Nucleus accumbens (tissue), 56 donors: ENCODE measurements around the gene NUAK1.
"Not testable (repeated sequence)": the region's sequence is repeated elsewhere in the genome, so short reads cannot be mapped to it uniquely, and the experiment has no call there.

Source experiments
- DNase-seq, 56 donors: peaks; one replicate each; lab custom pipeline; 2025; lab: John Stamatoyannopoulos, UW

NUAK1 gene

GRCh38 chr12:106018286-106018685 is 120.5 kb downstream of the NUAK1 start:
- no peak for DNase-seq

- DNase-seq = not testable (repeated sequence)
These were observed 122.0 kb downstream of the NUAK1 start for GRCh38 chr12:106016601-106017278.

GRCh38 chr12:106015646-106016045 is 123.1 kb downstream of the NUAK1 start:
- no peak for DNase-seq

GRCh38 chr12:106013941-106014340 is 124.8 kb downstream of the NUAK1 start:
- DNase-seq = no peak
